Psoas muscle (tissue), 8 donors: Measurements from ENCODE around the gene ARFGEF3. TPM values are rescaled to one million over a fixed set of nuclear protein-coding genes. Genes with fewer than 3 reads are reported as not detected.

Experiments
- ATAC-seq, 4 donors: fragments of 200-7000 bp; cut with Tn5 transposase; one replicate each; pipeline ENCODE4 v1.9.1; 2020; ENCODE audit warnings: moderate library complexity in 3 of 4, mild to moderate bottlenecking in 2 of 4
- DNase-seq, 2 donors: peaks; one replicate each; pipeline ENCODE4 v3.0.0-alpha.2; 2020
- H3K27ac ChIP-seq: fragments of 200-600 bp; one replicate; pipeline ENCODE4 v1.8.0; 2022
- H3K27me3 ChIP-seq, 3 donors: fragments of 200-600 bp in 1 of 3; one replicate each; pipeline versions ENCODE4 v1.6.1 to v1.8.0; 2013 to 2022; ENCODE audit warnings: low read length in 2 of 3, mild to moderate bottlenecking in 2 of 3, moderate library complexity in 1 of 3; ENCODE audit not compliant: insufficient read depth in 3 of 3
- H3K36me3 ChIP-seq, 2 donors: fragments of 200-600 bp in 1 of 2; one replicate each; pipeline versions ENCODE4 v1.6.1 to v1.8.0; 2013 to 2022; ENCODE audit warnings: low read depth in 1 of 2, mild to moderate bottlenecking in 1 of 2, moderate library complexity in 1 of 2; ENCODE audit not compliant: insufficient read depth in 1 of 2
- H3K4me1 ChIP-seq: fragments of 200-600 bp; one replicate; pipeline ENCODE4 v1.8.0; 2022
- H3K4me3 ChIP-seq: fragments of 200-600 bp; one replicate; pipeline ENCODE4 v1.8.0; 2022; ENCODE audit warnings: mild to moderate bottlenecking
- H3K9me3 ChIP-seq: fragments of 200-600 bp; one replicate; pipeline ENCODE4 v1.8.0; 2022
- WGBS, 3 donors: extraction: QIAGEN DNeasy Blood & Tissue Kit; methylation state at CpG; one replicate each; pipeline versions ENCODE4 v1.1.6 to v1.1.7; 2013; 5-methylcytosine and 5-hydroxymethylcytosine counted together
- intact Hi-C, 2 donors: fragments of 100-400 bp; cut with DNase I; formaldehyde crosslinking; loops; one replicate each; pipeline versions ENCODE4 v1.11.0 to v1.14.2; 2022
- polyA plus RNA-seq, 3 donors: library from polyadenylated mRNA; stranded (reverse); fragments of 200-250 nt; gene quantifications; one replicate each; pipeline ENCODE4 v1.2.3, GENCODE V29; 2013
- total RNA-seq, 4 donors: library from RNA; stranded (reverse); fragmentation: NEBNext Ultra II Directional in 2 of 4; extraction: Animal tissue kit (Norgen Biotek cat#: 25700) in 2 of 4; gene quantifications; one replicate each; pipeline versions ENCODE4 v1.2.1 to v1.2.4, GENCODE V29; 2021 to 2023
- TF ChIP-seq, protein P1 (sequence below): fragments of 200-600 bp; IDR thresholded peaks from one replicate; pipeline ENCODE4 v1.8.0; 2022; ENCODE audit warnings: antibody characterized with exemption
- donor health status: healthy with polysubstance abuse.
- donor health status: DM: no; HTN: no; CAD: no; lungs with moderate emphysema.
- donor health status: Bipolar disorder and iron deficiency.
- donor health status: healthy.
- donor health status: DM: yes; HTN: yes; CAD: no.
- donor health status: DM: no; HTN: no; CAD: no.
- donor health status: DM: no; HTN: no; CAD: no.
- donor health status: DM: yes; HTN: yes; CAD: no.

The ARFGEF3 gene
- total and polyA plus RNA-seq, 7 donors: 0.20 to 18.4 (median 0.38) TPM

DNA sequence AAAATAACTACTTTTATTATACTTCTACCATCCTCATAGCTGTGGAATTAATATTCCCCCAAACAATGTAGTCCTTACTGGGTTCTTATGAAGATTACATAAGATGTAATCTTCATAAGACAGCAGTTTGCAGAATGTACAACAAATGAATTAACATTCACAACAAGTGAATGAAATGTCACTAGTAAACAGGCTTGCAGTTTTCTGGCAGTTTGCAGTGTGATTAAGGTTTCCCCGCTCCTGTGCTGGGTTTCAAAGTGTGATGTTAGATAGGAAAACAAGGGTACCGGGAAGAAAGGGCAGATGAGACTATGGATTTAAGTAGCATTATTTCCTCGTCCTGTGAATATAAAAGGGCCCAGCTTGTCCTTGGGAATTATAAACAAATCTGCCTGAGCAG is 22.5 kb downstream of the ARFGEF3 start:
- no peak for ATAC-seq
- 84 to 91% (median 88%) methylated on average over 3 of the region's 3 CpGs for WGBS, 3 donors
- no peak for DNase-seq
- Histone ChIP-seq H3K27me3 (no peaks in the 10 kb centered on the region), H3K4me1 (no peaks in the 10 kb centered on the region), H3K4me3 (no peak overlapping the region), H3K36me3 (no peaks in the 10 kb centered on the region), H3K9me3 (no peaks in the 10 kb centered on the region), H3K27ac (no peak overlapping the region)
- intact Hi-C loops: no loop called here
- TF ChIP-seq, protein P1, sequence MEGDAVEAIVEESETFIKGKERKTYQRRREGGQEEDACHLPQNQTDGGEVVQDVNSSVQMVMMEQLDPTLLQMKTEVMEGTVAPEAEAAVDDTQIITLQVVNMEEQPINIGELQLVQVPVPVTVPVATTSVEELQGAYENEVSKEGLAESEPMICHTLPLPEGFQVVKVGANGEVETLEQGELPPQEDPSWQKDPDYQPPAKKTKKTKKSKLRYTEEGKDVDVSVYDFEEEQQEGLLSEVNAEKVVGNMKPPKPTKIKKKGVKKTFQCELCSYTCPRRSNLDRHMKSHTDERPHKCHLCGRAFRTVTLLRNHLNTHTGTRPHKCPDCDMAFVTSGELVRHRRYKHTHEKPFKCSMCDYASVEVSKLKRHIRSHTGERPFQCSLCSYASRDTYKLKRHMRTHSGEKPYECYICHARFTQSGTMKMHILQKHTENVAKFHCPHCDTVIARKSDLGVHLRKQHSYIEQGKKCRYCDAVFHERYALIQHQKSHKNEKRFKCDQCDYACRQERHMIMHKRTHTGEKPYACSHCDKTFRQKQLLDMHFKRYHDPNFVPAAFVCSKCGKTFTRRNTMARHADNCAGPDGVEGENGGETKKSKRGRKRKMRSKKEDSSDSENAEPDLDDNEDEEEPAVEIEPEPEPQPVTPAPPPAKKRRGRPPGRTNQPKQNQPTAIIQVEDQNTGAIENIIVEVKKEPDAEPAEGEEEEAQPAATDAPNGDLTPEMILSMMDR: no peak

DNA sequence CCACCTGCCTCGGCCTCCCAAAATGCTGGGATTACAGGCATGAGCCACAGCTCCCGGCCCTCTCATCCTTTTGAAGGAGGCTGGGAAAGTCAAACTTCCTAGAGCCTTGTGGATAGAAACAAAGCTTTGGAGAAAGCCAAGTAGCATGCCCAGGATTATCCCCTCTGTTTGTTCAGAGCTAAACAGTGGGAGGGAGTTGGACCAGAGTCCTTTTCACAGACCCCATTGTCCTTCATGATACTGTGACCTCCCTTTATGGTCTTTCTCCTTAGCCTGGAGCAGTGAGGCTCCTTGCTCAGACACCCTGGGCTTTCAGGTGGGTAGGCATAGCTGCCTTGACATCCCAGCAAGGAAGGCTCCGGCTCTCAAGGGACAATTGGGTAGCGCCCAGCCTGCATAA is 25.4 kb downstream of the ARFGEF3 start:
- H3K27me3 ChIP-seq: no peaks in the 10 kb centered on the region
- intact Hi-C loops: no loop called here
- no peak overlapping the region for H3K27ac ChIP-seq
- H3K4me3 ChIP-seq: no peak overlapping the region
- TF ChIP-seq, protein P1: no peak
- no peaks in the 10 kb centered on the region for H3K9me3 ChIP-seq
- DNase-seq (no peak), ATAC-seq (no peak)
- H3K4me1 ChIP-seq: no peaks in the 10 kb centered on the region
- WGBS, 3 donors: 90 to 99% (median 96%) methylated on average over 4 of the region's 4 CpGs
- no peaks in the 10 kb centered on the region for H3K36me3 ChIP-seq

DNA sequence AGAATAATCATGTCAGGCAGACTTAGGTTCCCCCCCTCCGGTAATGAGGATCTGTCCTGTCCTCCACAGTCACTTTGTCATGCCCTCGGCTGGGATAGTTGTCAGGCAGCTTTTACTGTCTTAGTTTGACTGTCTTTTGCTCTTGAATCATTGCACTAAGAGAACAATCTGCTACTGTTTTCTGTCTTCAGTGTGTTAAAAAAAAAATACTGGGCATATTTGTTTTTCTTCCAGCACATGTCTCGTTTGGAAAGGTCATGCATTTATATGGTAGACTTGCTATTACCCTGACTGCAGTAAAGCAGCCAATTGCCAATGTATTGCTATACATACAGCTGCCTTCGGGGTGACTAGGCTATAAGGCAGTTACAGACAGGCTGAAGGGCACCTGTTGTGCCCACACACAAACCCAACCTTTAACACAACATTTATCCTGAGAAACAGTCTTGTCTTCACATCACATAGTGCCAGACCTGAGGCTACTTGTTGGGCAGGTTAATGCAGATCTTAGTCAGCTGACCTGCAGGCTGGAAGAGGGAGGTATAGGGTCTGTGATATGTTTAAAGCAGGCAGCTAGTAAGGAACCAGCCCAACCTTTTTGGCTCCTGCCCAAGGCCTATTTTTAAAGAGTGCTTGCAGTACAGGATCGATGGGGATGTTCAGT is 26.7 kb downstream of the ARFGEF3 start:
- Histone ChIP-seq H3K27me3 (no peaks in the 10 kb centered on the region), H3K4me3 (no peak overlapping the region), H3K4me1 (no peaks in the 10 kb centered on the region), H3K27ac (no peak overlapping the region), H3K36me3 (no peaks in the 10 kb centered on the region), H3K9me3 (no peaks in the 10 kb centered on the region)
- ATAC-seq (no peak), DNase-seq (no peak)
- TF ChIP-seq, protein P1: no peak
- WGBS, 3 donors: 21 to 41% (median 29%) methylated on average over 5 of the region's 5 CpGs
- intact Hi-C loops: no loop called here

DNA sequence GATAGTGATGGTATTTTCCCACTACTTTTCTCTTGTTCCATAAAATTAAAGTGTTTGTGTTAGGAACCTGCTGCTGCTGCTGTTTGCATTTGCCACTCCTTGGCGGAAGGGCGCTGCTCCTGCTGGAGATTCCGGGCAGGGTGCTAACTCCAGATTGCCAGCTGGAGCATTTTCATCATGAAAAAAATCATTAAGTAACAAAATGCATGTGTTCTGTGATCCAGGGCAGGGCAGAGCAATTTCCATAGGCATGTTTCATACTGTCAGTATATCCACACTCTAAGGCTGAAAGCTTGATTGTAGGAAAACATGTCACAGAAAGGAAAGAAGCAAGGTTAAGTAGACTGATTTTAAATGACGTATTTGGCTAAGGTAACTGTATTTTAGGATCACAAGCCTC is 32.5 kb downstream of the ARFGEF3 start:
- WGBS, 3 donors: 37 to 55% (median 46%) methylated on average over 4 of the region's 4 CpGs
- no peak overlapping the region for H3K4me3 ChIP-seq
- H3K9me3 ChIP-seq: no peaks in the 10 kb centered on the region
- no peaks in the 10 kb centered on the region for H3K36me3 ChIP-seq
- DNase-seq (no peak), ATAC-seq (no peak)
- intact Hi-C loops: no loop called here
- no peaks in the 10 kb centered on the region for H3K27me3 ChIP-seq
- no peaks in the 10 kb centered on the region for H3K4me1 ChIP-seq
- TF ChIP-seq, protein P1: no peak
- H3K27ac ChIP-seq: no peak overlapping the region
